GM23338 (cell line): Measurements from ENCODE around the gene AGER. TPM values are rescaled to one million over a fixed set of nuclear protein-coding genes. Genes with fewer than 3 reads are reported as not detected.

Source experiments
- ATAC-seq: fragments of 200-7000 bp; cut with Tn5 transposase; 3 replicates; pipeline ENCODE4 v1.9.1; 2020
- DNase-seq: peaks from one replicate; pipeline ENCODE4 v3.0.0-alpha.2; 2015; ENCODE audit warnings: low spot score
- H2AFZ ChIP-seq: fragments of 200-600 bp; sonication (generic); 2 replicates; pipeline ENCODE4 v1.8.0; 2016; ENCODE audit warnings: antibody characterized with exemption, mild to moderate bottlenecking, moderate library complexity
- H3F3A ChIP-seq: fragments of 200-600 bp; sonication (generic); replicated peaks from 2 replicates; pipeline ENCODE4 v1.8.0; 2017; ENCODE audit warnings: antibody characterized with exemption, mixed run types, low read depth
- H3K27ac ChIP-seq: fragments of 200-600 bp; sonication (generic); 2 replicates; pipeline ENCODE4 v1.6.1; 2016; ENCODE audit warnings: low read depth
- H3K27me3 ChIP-seq: fragments of 200-600 bp; sonication (generic); 2 replicates; pipeline ENCODE4 v1.8.0; 2016; ENCODE audit warnings: mild to moderate bottlenecking, mixed run types, moderate library complexity; ENCODE audit not compliant: insufficient read depth
- H3K36me3 ChIP-seq: fragments of 200-600 bp; sonication (generic); 2 replicates; pipeline ENCODE4 v1.8.0; 2016; ENCODE audit warnings: mild to moderate bottlenecking; ENCODE audit not compliant: insufficient read depth
- H3K4me1 ChIP-seq: fragments of 200-600 bp; sonication (generic); 2 replicates; pipeline ENCODE4 v1.8.0; 2016; ENCODE audit warnings: mild to moderate bottlenecking, moderate library complexity; ENCODE audit not compliant: insufficient read depth
- H3K4me2 ChIP-seq: fragments of 200-600 bp; sonication (generic); 2 replicates; pipeline ENCODE4 v1.7.1; 2017; ENCODE audit warnings: mixed run types
- H3K4me3 ChIP-seq: fragments of 200-600 bp; sonication (generic); 2 replicates; pipeline ENCODE4 v1.6.1; 2016; ENCODE audit warnings: mixed run types
- H3K79me2 ChIP-seq: fragments of 200-600 bp; sonication (generic); replicated peaks from 2 replicates; pipeline ENCODE4 v1.8.0; 2017; ENCODE audit warnings: mild to moderate bottlenecking; ENCODE audit not compliant: insufficient read depth
- H3K9me2 ChIP-seq: fragments of 200-600 bp; sonication (generic); 2 replicates; pipeline ENCODE4 v1.8.0; 2017; ENCODE audit not compliant: insufficient read depth
- H4K20me1 ChIP-seq: fragments of 200-600 bp; sonication (generic); replicated peaks from 2 replicates; pipeline ENCODE4 v1.8.0; 2017; ENCODE audit warnings: mild to moderate bottlenecking; ENCODE audit not compliant: insufficient read depth
- H3K27ac Mint-ChIP-seq: 2 replicates; pipeline ENCODE4 v1.8.0; 2020; ENCODE audit warnings: inconsistent platforms, mild to moderate bottlenecking, moderate library complexity, mixed read lengths
- H3K27me3 Mint-ChIP-seq: 3 replicates; pipeline ENCODE4 v1.8.0; 2022; ENCODE audit warnings: low read depth, mild to moderate bottlenecking, moderate library complexity, mixed read lengths, inconsistent platforms; ENCODE audit not compliant: insufficient read depth, poor library complexity
- H3K36me3 Mint-ChIP-seq: 3 replicates; pipeline ENCODE4 v1.8.0; 2021; ENCODE audit warnings: low read depth, mild to moderate bottlenecking, inconsistent platforms, moderate library complexity, mixed read lengths
- H3K4me1 Mint-ChIP-seq: 3 replicates; pipeline ENCODE4 v1.8.0; 2020; ENCODE audit warnings: mild to moderate bottlenecking, inconsistent platforms, mixed read lengths
- H3K4me3 Mint-ChIP-seq: 3 replicates; pipeline ENCODE4 v1.8.0; 2021; ENCODE audit warnings: moderate library complexity, mild to moderate bottlenecking, inconsistent platforms, mixed read lengths
- H3K9me3 Mint-ChIP-seq: 3 replicates; pipeline ENCODE4 v1.8.0; 2020; ENCODE audit warnings: moderate library complexity, mild to moderate bottlenecking, inconsistent platforms, mixed read lengths
- CREB1 ChIP-seq: fragments of 250-450 bp; sonication (Bioruptor Pico); IDR thresholded peaks from 2 replicates; pipeline ENCODE4 v1.5.0; 2020; ENCODE audit warnings: low read depth, mild to moderate bottlenecking, moderate library complexity
- CTCF ChIP-seq, 2 experiments: fragments of 200-600 bp in 1 of 2; sonication (generic) in 1 of 2; conservative IDR thresholded peaks; 2 replicates each; pipeline versions ENCODE4 v1.5.1 to v1.6.1; 2016 to 2017; ENCODE audit warnings: antibody characterized with exemption in 2 of 2, low read depth in 2 of 2, mild to moderate bottlenecking in 2 of 2, moderate library complexity in 1 of 2
- JUNB ChIP-seq: IDR thresholded peaks from one replicate; pipeline ENCODE4 v1.6.1; 2016; ENCODE audit warnings: antibody characterized with exemption; ENCODE audit not compliant: unreplicated experiment
- NANOG ChIP-seq: IDR thresholded peaks from 2 replicates; pipeline ENCODE4 v1.6.1; 2016; ENCODE audit warnings: antibody characterized with exemption, borderline replicate concordance
- POLR2AphosphoS5 ChIP-seq: IDR thresholded peaks from 2 replicates; pipeline ENCODE4 v1.6.1; 2016; ENCODE audit warnings: antibody characterized with exemption, low read depth
- REST ChIP-seq: IDR thresholded peaks from one replicate; pipeline ENCODE4 v1.6.1; 2018; ENCODE audit warnings: antibody characterized with exemption; ENCODE audit not compliant: unreplicated experiment
- ZNF114 ChIP-seq: fragments of 250-450 bp; sonication (Bioruptor Pico); IDR thresholded peaks from 2 replicates; pipeline ENCODE4 v1.5.0; 2020; ENCODE audit warnings: mild to moderate bottlenecking, moderate library complexity
- ZNF331 ChIP-seq: fragments of 250-450 bp; sonication (Bioruptor Pico); IDR thresholded peaks from 2 replicates; pipeline ENCODE4 v1.5.0; 2020; ENCODE audit warnings: low read depth, mild to moderate bottlenecking, moderate library complexity
- polyA plus RNA-seq: library from polyadenylated mRNA; unstranded; fragments of >200 nt; fragmentation: Nextera tagmentation; extraction: Ambion mirVana; gene quantifications from 2 replicates; pipeline ENCODE4 v1.2.1, GENCODE V29; 2016
- total RNA-seq: library from RNA; depleted of rRNA; stranded (reverse); fragments of >200 nt; shearing (Covaris generic); gene quantifications from 2 replicates; pipeline ENCODE4 v1.2.3, GENCODE V29; 2014
- TF ChIP-seq, protein P1 (sequence below): IDR thresholded peaks from 2 replicates; pipeline ENCODE4 v1.6.1; 2016; ENCODE audit warnings: antibody characterized with exemption

The AGER gene
- total and polyA plus RNA-seq, 2 experiments from 2014 or later, result 2.3 to 3.4 TPM

DNA sequence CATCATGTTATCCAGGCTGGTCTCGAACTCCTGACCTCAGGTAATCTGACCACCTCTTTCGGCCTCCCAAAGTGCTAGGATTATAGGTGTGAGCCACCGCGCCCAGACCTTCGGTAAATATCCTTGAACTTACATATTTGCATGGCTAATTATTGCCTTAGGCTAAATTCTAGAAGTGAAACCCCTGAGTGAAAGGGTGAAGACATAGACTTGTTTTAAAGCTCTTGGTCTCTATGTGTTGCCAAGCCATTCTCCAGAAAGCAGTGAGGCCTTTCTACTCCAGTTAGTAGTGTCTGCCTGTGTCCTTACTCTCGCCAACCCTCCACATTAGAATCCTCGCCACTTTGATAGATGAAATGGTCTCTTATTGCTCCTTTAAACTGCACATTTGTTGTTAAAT is 42.4 kb upstream of the AGER start:
- Histone ChIP-seq H2AFZ (no peak overlapping the region), H3F3A (no peaks in the 10 kb centered on the region), H3K27ac (no peak overlapping the region), H3K9me2 (0 out of 2 replicates have a peak, but pooled peaks cover 3% of the 10 kb centered on the region), H3K79me2 (no peaks in the 10 kb centered on the region), H4K20me1 (no peaks in the 10 kb centered on the region), H3K4me3 (no peak overlapping the region), H3K4me2 (no peak overlapping the region), H3K27me3 (no peaks in the 10 kb centered on the region), H3K36me3 (no peaks in the 10 kb centered on the region), H3K4me1 (no peaks in the 10 kb centered on the region)
- no peaks in the 10 kb centered on the region for H3K9me3 Mint-ChIP-seq
- DNase-seq, result no peak
- H3K27ac Mint-ChIP-seq, result no peak overlapping the region
- H3K4me1 Mint-ChIP-seq, result peaks cover 12% of the 10 kb centered on the region
- TF ChIP-seq ZNF331 (no peak), CREB1 (CRISPR knock-in tag) (no peak), ZNF114 (CRISPR knock-in tag) (no peak), CTCF (conservative IDR thresholded peaks at IDR 0.05; ENCODE audit: low read depth in 2 of 2) (no peak)
- TF ChIP-seq, protein P1, sequence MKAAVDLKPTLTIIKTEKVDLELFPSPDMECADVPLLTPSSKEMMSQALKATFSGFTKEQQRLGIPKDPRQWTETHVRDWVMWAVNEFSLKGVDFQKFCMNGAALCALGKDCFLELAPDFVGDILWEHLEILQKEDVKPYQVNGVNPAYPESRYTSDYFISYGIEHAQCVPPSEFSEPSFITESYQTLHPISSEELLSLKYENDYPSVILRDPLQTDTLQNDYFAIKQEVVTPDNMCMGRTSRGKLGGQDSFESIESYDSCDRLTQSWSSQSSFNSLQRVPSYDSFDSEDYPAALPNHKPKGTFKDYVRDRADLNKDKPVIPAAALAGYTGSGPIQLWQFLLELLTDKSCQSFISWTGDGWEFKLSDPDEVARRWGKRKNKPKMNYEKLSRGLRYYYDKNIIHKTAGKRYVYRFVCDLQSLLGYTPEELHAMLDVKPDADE, result no peak
- no peak for ATAC-seq
- peaks cover 7% of the 10 kb centered on the region for H3K27me3 Mint-ChIP-seq
- no peaks in the 10 kb centered on the region for H3K36me3 Mint-ChIP-seq
- H3K4me3 Mint-ChIP-seq, result no peak overlapping the region

DNA sequence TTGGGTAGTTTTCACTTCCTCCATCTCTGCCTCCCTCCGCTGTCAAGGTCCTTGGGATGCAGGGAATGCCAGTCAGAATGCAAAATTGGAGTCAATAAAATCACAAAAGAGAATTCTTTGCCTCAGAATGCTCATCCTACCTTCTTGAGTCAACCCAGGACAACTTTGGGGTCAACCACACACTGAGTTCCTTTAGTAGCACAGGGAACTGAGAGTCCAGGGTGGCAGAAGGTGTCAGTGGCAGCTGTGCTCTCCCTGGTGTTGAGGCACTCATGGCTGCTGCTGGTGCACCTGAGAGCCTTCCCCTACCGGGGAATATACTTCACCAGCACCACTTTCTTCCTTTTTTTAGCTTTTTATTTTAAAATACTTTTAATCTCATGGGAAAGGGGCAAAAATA is 40.6 kb upstream of the AGER start:
- ATAC-seq (no peak), DNase-seq (no peak)
- H3K4me1 Mint-ChIP-seq, result peaks cover 12% of the 10 kb centered on the region
- Histone ChIP-seq H3K4me2 (no peak overlapping the region), H3K27ac (no peak overlapping the region), H3K9me2 (0 out of 2 replicates have a peak, but pooled peaks cover 3% of the 10 kb centered on the region), H3K79me2 (no peaks in the 10 kb centered on the region), H3K4me3 (no peak overlapping the region), H4K20me1 (no peaks in the 10 kb centered on the region), H3K4me1 (no peaks in the 10 kb centered on the region), H2AFZ (peak overlapping the region; percentile 72), H3F3A (no peaks in the 10 kb centered on the region), H3K27me3 (no peaks in the 10 kb centered on the region), H3K36me3 (no peaks in the 10 kb centered on the region)
- H3K27me3 Mint-ChIP-seq, result peaks cover 7% of the 10 kb centered on the region
- H3K27ac Mint-ChIP-seq, result no peak overlapping the region
- H3K9me3 Mint-ChIP-seq, result no peaks in the 10 kb centered on the region
- no peak overlapping the region for H3K4me3 Mint-ChIP-seq
- no peaks in the 10 kb centered on the region for H3K36me3 Mint-ChIP-seq
- TF ChIP-seq JUNB (no peak), ZNF114 (CRISPR knock-in tag) (no peak), REST (no peak), CTCF (conservative IDR thresholded peaks at IDR 0.05; ENCODE audit: low read depth in 2 of 2) (no peak), ZNF331 (no peak), POLR2AphosphoS5 (no peak), NANOG (no peak)
- TF ChIP-seq, protein P1, result no peak
